Limb (tissue), 2 donors: ENCODE measurements around the gene RPLP2.

Source experiments
- DNase-seq, 2 donors: peaks; one replicate each; pipeline ENCODE4 v3.0.0-alpha.2; 2016; ENCODE audit errors: extremely low spot score in 2 of 2

Gene RPLP2

DNA sequence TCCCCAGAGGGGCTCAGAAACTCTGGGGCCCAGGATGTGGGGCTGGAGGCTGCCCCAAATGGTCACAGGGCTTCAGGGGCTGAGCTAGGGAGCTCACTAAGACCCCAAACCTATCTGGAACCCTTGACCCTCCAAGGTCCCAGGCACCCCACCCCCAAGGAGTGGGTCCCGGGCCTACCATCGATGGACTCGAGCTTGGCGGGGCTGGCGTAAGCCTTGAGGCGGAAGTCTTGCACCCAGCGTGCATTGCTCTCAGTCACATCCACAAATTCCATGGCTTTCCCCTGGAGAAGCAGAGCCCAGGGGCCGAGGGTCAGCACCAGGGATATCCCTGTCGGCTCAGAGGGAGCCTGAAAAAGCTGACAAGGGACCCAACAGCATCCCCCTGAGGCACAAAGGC lies 35.9 kb upstream of the RPLP2 start:
- no peak for DNase-seq

- no peak for DNase-seq
Observed at GRCh38 chr11:774873-775592, 34.7 kb upstream of the RPLP2 start.

- no peak for DNase-seq
Observed at GRCh38 chr11:776263-776560, 33.6 kb upstream of the RPLP2 start.

- DNase-seq, result no peak
Observed at GRCh38 chr11:776561-777287, 33.0 kb upstream of the RPLP2 start.

GRCh38 chr11:777288-778255 lies 32.2 kb upstream of the RPLP2 start, which contains the start of gene GATD1:
Gene GATD1 (minus strand): TSS chr11:777487. CDS start chr11:777462, 25 bp downstream.
- peak; percentile 91 to 96 for DNase-seq

- DNase-seq, result no peak
Observed at GRCh38 chr11:778976-779954, 30.5 kb upstream of the RPLP2 start.

DNA sequence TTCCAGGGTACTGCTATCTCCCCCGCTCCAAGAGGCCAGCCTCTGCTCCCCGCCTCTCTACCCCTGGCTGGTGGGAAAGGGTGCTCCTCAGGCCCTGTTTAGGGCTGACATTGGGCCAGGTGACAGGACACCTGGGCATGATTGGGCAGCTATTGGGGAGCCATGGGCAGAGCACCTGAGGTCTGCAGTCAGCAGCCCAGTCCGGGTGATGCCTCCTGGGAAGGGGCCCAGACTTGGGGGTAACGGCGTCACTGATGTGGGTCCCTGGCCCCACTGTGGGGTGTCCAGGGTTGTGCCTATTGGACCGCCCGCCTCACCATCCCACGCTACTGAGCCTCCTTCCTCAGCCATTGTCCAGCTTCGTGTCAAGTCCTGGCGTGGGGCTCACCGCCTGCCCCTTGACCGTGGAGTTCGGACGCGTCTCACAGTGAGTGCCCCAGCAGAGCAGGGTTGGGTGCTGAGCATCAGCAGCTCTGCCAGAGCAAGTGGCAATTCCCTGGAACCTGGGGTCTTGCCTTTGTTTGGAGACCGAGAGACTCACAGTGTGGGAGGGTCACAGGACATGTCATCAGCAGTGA lies 29.7 kb upstream of the RPLP2 start:
- DNase-seq, result no peak

- DNase-seq, result peak in 1 of 2 donors; percentile 33
Observed at GRCh38 chr11:782264-783174, 27.2 kb upstream of the RPLP2 start.

DNA sequence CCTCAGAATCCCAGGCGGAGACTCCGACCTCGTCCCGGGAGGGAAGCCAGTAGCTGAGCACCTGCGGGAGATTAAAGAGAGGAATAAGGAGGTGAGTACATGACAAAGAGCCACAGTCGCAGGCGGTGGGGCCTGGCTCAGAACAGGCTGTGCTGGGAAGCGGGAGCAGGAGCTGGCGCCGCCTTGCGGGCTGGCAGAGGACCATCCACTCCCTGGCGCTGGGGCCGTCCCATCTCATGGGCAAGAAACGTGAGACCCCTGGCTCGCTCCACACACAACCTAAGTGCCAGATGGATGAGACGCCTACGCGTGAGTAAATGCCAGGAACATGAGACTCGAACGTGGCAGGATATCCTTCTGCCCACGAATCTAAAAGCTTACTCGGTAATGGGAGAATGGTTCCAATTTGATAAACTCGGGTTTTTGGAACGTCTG lies 26.2 kb upstream of the RPLP2 start:
- peak; percentile 84 to 87 for DNase-seq

- no peak for DNase-seq
Observed at GRCh38 chr11:786235-787083, 23.3 kb upstream of the RPLP2 start.

GRCh38 chr11:787084-787675 lies 22.6 kb upstream of the RPLP2 start:
- DNase-seq, result no peak

DNA sequence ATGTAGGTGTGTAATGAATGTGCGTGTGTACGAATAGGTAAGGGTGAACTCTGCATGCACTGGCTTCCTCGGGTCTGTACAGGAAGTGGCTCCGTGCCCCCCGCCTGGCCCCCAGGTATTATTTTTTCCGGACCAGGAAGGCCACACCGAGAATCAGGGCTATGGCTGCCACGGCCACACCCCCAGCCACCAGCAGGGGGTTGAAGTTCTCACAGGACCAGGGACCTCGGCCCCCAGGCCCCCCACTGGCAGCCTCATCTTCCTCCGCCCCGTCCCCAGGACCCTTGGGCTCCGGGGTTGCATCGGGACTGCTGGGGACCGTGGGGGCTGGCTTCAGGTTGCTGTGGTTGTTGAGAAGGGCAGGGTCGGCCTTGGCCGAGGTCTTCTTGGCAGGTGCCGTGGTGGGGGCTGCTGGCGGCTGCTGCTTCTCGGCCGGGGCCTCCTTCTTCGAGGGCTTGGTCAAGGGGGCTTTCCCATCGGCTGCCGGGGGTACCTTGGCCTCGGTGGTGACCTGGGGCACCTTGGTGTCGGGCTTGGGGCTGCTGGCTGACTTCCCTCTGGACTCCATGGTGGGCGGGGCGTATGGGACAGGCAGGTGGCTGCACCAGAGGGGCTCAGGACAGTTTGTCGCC lies 21.6 kb upstream of the RPLP2 start:
- DNase-seq, result no peak

GRCh38 chr11:788953-789940 lies 20.5 kb upstream of the RPLP2 start:
- DNase-seq, result no peak

- peak in 1 of 2 donors; percentile 80 for DNase-seq
Observed at GRCh38 chr11:789943-790342, 19.8 kb upstream of the RPLP2 start, which contains the start of gene CEND1. Gene CEND1 (minus strand): TSS chr11:790090. CDS start chr11:788576, 1,514 bp downstream.

GRCh38 chr11:790721-791564 lies 18.8 kb upstream of the RPLP2 start:
- DNase-seq, result no peak
